ENCODE results near the gene METAP2. TPM values are rescaled to one million over a fixed set of nuclear protein-coding genes. Genes with fewer than 3 reads are reported as not detected.
A peak's percentile ranks its signal among the peaks of the same experiment; 100 is the strongest.
"Not testable (repeated sequence)": the region's sequence is repeated elsewhere in the genome, so short reads cannot be mapped to it uniquely, and the experiment has no call there.

Gene METAP2
- total RNA-seq, 1 donor from 2014 or later = 54.0 TPM

- Histone ChIP-seq H3K36me3 (no peaks in the 10 kb centered on the region), H3K27ac (no peak overlapping the region), H3K4me1 (no peaks in the 10 kb centered on the region), H3K27me3 (ENCODE audit: low read depth) (no peaks in the 10 kb centered on the region), H3K4me3 (no peak overlapping the region), H3K9me3 (no peaks in the 10 kb centered on the region)
- ATAC-seq (no peak), DNase-seq (no peak)
- intact Hi-C loops (cut with DNase I) = no loop called here
- TF ChIP-seq, protein P1, sequence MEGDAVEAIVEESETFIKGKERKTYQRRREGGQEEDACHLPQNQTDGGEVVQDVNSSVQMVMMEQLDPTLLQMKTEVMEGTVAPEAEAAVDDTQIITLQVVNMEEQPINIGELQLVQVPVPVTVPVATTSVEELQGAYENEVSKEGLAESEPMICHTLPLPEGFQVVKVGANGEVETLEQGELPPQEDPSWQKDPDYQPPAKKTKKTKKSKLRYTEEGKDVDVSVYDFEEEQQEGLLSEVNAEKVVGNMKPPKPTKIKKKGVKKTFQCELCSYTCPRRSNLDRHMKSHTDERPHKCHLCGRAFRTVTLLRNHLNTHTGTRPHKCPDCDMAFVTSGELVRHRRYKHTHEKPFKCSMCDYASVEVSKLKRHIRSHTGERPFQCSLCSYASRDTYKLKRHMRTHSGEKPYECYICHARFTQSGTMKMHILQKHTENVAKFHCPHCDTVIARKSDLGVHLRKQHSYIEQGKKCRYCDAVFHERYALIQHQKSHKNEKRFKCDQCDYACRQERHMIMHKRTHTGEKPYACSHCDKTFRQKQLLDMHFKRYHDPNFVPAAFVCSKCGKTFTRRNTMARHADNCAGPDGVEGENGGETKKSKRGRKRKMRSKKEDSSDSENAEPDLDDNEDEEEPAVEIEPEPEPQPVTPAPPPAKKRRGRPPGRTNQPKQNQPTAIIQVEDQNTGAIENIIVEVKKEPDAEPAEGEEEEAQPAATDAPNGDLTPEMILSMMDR (IDR thresholded peaks at IDR 0.05) = no peak
Observed at GRCh38 chr12:95437565-95437964, 36.4 kb upstream of the METAP2 start.

DNA sequence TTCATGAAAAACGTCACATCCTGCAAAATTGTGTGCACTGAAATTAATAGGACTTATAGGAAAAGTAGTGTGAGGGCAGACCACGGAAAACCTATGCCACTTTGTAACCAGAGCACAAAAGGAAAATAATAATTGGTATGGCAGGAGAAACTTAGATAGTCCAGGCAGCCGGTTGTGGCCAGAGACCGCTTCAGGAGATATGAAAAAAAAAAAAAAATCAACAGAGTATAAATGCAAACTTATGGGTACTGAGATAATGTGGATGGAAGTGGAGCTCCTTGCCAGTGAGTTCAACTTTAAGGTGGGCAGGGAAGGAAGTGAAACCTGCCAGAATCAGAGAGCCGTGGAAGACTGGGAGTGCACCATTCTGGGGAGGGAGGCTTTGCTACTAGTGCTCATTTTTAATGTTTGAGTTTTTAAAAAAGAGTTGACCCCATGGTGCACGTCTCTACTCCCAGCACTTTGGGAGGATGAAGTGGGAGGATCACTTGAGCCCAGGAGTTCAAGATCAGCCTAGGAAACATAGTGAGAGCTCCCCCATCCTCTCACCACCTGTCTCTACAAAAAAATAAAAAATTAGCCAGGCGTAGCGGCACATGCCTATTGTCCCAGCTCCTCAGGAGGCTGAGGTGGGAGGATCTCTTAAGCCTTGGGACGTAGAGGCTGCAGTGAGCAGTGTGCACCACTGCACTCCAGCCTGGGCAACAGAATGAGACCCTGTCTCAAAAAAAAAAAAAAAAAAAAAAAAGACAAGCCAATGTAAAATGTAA is 34.3 kb upstream of the METAP2 start:
- Histone ChIP-seq H3K4me1 (no peaks in the 10 kb centered on the region), H3K4me3 (no peak overlapping the region), H3K36me3 (no peaks in the 10 kb centered on the region), H3K9me3 (no peaks in the 10 kb centered on the region), H3K27me3 (ENCODE audit: low read depth) (no peaks in the 10 kb centered on the region), H3K27ac (no peak overlapping the region)
- ATAC-seq (no peak), DNase-seq (no peak)
- TF ChIP-seq, protein P1 (IDR thresholded peaks at IDR 0.05) = no peak
- intact Hi-C loops (cut with DNase I) = no loop called here

- Histone ChIP-seq H3K27ac (no peak overlapping the region), H3K4me3 (no peak overlapping the region), H3K9me3 (no peaks in the 10 kb centered on the region), H3K27me3 (ENCODE audit: low read depth) (no peaks in the 10 kb centered on the region), H3K36me3 (no peaks in the 10 kb centered on the region), H3K4me1 (no peaks in the 10 kb centered on the region)
- TF ChIP-seq, protein P1 (IDR thresholded peaks at IDR 0.05) = no peak
- intact Hi-C loops (cut with DNase I) = no loop called here
- DNase-seq (no peak), ATAC-seq (no peak)
Observed at GRCh38 chr12:95440401-95440800, 33.6 kb upstream of the METAP2 start.

GRCh38 chr12:95443459-95443858 is 30.5 kb upstream of the METAP2 start:
- intact Hi-C loops (cut with DNase I) = no loop called here
- TF ChIP-seq, protein P1 (IDR thresholded peaks at IDR 0.05) = no peak
- no peak for DNase-seq

DNA sequence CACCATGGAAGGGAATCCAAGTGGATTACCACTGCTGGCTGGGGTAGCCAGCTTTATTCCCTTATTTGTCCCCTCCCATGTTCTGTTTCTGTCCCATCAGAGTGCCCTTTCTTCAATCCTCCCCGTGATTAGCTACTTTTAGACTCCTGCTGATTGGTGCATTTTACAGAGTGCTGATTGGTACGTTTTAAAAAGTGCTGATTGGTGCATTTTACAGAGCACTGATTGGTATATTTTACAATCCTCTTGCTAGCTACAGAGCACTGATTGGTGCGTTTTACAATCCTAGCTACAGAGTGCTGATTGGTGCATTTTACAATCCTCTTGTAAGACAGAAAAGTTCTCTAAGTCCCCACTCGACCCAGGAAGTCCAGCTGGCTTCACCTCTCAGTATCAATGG is 28.9 kb upstream of the METAP2 start:
- ATAC-seq; H3K4me1 ChIP-seq; intact Hi-C loops (cut with DNase I); DNase-seq; H3K9me3 ChIP-seq; H3K27me3 ChIP-seq (ENCODE audit: low read depth); H3K36me3 ChIP-seq; H3K4me3 ChIP-seq; H3K27ac ChIP-seq: not testable (repeated sequence)

More at GRCh38 chr12:95443459-95443858, 30.5 kb upstream of the METAP2 start:
- H3K27me3 ChIP-seq (ENCODE audit: low read depth) = peaks cover 9% of the 10 kb centered on the region
- H3K4me3 ChIP-seq = no peak overlapping the region
- H3K4me1 ChIP-seq = peaks cover 6% of the 10 kb centered on the region
- no peaks in the 10 kb centered on the region for H3K9me3 ChIP-seq
- H3K36me3 ChIP-seq = no peaks in the 10 kb centered on the region
- ATAC-seq = no peak
- no peak overlapping the region for H3K27ac ChIP-seq

GRCh38 chr12:95445884-95446505 is 28.0 kb upstream of the METAP2 start:
- no peaks in the 10 kb centered on the region for H3K9me3 ChIP-seq
- no peak overlapping the region for H3K4me3 ChIP-seq
- TF ChIP-seq, protein P1 (IDR thresholded peaks at IDR 0.05) = no peak
- H3K4me1 ChIP-seq = peaks cover 6% of the 10 kb centered on the region
- intact Hi-C loops (cut with DNase I) = no loop called here
- H3K36me3 ChIP-seq = no peaks in the 10 kb centered on the region
- DNase-seq (no peak), ATAC-seq (peak in 1 of 2 donors; percentile 7)
- H3K27me3 ChIP-seq (ENCODE audit: low read depth) = peaks cover 9% of the 10 kb centered on the region
- H3K27ac ChIP-seq = no peak overlapping the region
